Heart left ventricle (tissue), 13 donors: ENCODE results near the gene FNTB.

Experiments used
- CTCF ChIP-seq, 12 donors: fragments of 200-600 bp; sonication (generic) in 4 of 12; IDR thresholded peaks; one replicate each; pipeline versions ENCODE4 v1.5.0 to v1.8.0; 2018 to 2022; ENCODE audit warnings: antibody characterized with exemption in 12 of 12, mild to moderate bottlenecking in 5 of 12
- POLR2A ChIP-seq, 2 donors: fragments of 450-650 bp; IDR thresholded peaks; one replicate each; pipeline ENCODE4 v1.6.1; 2017; ENCODE audit warnings: antibody characterized with exemption in 2 of 2, mild to moderate bottlenecking in 2 of 2, moderate library complexity in 2 of 2
- donor health status: ischemic (EF 13 %, LVEDD 7.1; RV severe dilation, severe dysfunction).
- donor health status: DM: no; HTN: yes; CAD: no.
- donor health status: DM: no; HTN: no; CAD: no.
- donor health status: ischemic (EF 25% LVEDD 6.9; RV normal size, moderate dysfunction).
- donor health status: ischemic (EF 25% LVEDD 5.7; RV mildly dilated, moderate dysfunction).
- donor health status: ischemic (EF 35%, LVEDD 5.7; RV mildly dilated, moderate dysfunction).
- donor health status: nonischemic (EF 11% LVEDD 7.7; RV severe dilation, severe dysfunction).
- donor health status: DM: yes; HTN: yes; CAD: no.
- donor health status: PGD.
- donor health status: ischemic (EF 29% LVEDD 5.4; RV normal size, mild dysfunction).
- donor health status: nonischemic (EF 23%, LVEDD 6.1; RV moderate dilation, normal function).

- TF ChIP-seq CTCF (IDR thresholded peaks at IDR 0.05), result no peak
- TF ChIP-seq POLR2A (IDR thresholded peaks at IDR 0.05), result no peak
These were observed 7.8 kb downstream of the FNTB start for GRCh38 chr14:64994540-64994939.
